Measurements from ENCODE around the gene STAC. TPM values are rescaled to one million over a fixed set of nuclear protein-coding genes. Genes with fewer than 3 reads are reported as not detected.

Gene STAC
- polyA plus RNA-seq, 1 donor from 2014 or later, result not detected

DNA sequence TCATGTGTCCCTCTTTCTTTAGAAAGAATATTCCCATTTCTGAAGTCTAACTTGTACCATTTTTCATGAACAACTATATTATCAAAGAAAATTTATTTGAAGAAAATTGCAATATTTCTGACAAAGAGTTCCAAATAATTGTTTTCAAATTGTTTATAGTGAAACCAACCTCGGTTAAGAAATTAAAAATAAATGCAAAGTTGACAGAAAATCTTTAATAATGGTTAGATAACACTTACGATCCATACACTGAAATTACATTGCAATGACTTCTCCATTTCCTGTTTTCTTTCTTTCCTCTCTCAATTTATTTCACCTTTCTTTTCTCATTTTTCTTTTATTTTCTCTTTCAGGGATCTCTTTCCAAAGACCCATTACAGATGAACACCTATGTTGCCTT, 125.1 kb downstream of the STAC start:
- H3K4me1 Mint-ChIP-seq, result no peaks in the 10 kb centered on the region

DNA sequence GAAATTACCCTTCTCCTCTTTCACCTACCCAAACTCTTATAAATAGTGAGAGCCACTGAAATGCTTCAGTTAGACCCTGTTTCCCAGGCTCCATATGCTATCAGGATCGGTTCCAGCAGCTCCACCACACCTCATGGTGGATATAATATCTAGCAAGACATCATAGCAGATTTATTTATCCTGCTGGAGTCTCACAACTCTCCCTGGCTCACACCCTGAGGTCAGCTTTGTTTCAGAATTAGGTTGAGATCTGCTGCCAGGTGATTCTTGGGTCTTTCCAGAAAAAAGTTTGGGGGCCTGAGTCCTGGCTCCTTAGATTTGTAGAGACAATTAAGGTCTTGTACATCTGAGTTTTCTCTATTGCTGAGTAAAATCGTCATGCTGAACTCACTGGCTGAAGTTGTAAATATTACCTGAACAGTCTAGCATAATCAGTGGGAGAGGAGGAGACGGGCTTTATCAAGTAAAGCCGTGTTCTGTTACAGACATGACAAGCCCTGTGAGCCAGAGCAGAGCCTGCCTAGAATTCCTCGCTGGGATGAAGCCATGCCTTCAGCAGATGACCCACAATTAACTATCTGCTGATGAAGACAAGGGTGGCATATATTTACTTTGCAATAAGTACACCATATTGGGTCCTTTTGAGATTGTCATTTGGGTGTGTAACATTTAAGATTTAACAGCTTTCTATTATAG, 131.6 kb downstream of the STAC start:
- no peak overlapping the region for H3K4me3 Mint-ChIP-seq
- H3K27me3 Mint-ChIP-seq, result no peaks in the 10 kb centered on the region

More for the DNA sequence above, 125.1 kb downstream of the STAC start:
- H3K27ac Mint-ChIP-seq, result no peak overlapping the region
- no peaks in the 10 kb centered on the region for H3K27me3 Mint-ChIP-seq
- H3K9me3 Mint-ChIP-seq, result peaks cover 2 to 10% (median 5%) of the 10 kb centered on the region in 3 donors
- H3K36me3 Mint-ChIP-seq, result no peaks in the 10 kb centered on the region
- no peak overlapping the region for H3K4me3 Mint-ChIP-seq

DNA sequence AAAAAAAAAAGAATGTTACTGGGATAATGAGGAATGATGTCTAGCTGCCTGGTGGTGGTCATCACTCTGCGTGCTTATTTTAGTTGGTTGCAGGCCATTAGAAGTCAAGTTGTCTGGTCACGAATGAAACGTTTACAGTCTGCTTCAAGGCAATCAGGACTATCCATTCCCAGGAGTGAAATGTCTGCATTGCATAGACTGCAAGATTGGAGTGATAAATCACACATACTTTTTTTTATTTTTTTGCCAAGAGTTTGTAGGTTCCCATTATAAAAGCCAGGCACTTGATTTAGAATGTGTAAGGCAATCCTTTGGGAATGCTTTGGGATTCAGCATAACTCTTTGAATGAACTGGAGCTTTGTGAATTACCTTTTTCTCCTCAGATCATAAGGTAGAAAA, 132.3 kb downstream of the STAC start:
- H3K27ac Mint-ChIP-seq, result no peak overlapping the region
- no peaks in the 10 kb centered on the region for H3K27me3 Mint-ChIP-seq
- peaks cover 0 to 10% (median 2%) of the 10 kb centered on the region in 3 donors for H3K9me3 Mint-ChIP-seq
- peaks cover 2% of the 10 kb centered on the region for H3K36me3 Mint-ChIP-seq
- no peak overlapping the region for H3K4me3 Mint-ChIP-seq
- no peaks in the 10 kb centered on the region for H3K4me1 Mint-ChIP-seq

More for the DNA sequence above, 131.6 kb downstream of the STAC start:
- Mint-ChIP-seq H3K4me1 (no peaks in the 10 kb centered on the region), H3K27ac (no peak overlapping the region), H3K36me3 (peaks cover 2% of the 10 kb centered on the region), H3K9me3 (peaks cover 0 to 11% (median 2%) of the 10 kb centered on the region in 3 donors)

DNA sequence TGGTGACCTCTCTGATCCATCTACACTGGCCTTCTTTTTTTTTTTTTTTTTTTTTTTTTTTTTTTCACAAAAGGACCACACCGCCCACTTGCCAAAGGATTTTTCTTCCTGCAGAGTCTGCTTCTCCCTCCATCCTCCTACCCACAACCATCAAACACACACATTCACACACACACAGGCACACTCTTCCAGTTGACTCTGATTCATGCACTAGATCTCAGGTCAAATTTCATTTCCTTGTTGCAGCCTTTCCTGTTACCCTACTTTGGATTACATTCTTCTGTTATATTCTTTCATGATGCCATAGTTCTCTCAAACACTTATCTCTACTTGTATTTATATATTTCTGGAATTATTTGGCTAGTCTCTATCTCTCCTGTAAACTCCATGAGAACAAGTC, 133.9 kb downstream of the STAC start:
- Mint-ChIP-seq H3K9me3 (peaks cover 0 to 7% (median under 1%) of the 10 kb centered on the region in 3 donors), H3K27ac (no peak overlapping the region), H3K36me3 (peaks cover 2% of the 10 kb centered on the region), H3K4me3 (no peak overlapping the region), H3K4me1 (no peaks in the 10 kb centered on the region), H3K27me3 (peaks cover 2% of the 10 kb centered on the region)

DNA sequence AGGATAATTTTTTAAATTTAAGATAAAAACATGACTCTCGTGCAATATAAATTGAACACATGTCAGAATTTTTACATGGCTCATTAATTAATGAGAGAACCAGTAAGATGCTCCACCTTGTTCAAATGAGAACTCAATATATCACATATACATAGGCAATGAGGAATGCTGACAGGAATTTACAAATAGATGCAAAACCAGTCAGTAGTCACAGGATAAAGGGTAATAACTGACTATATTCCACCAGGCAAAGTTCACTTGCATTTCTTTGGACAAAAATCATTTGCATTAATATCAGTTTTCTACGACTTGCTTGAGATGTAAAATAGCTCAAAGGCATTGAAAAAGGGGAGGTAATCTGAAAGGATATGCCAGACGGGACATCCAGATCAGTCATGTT, 139.4 kb downstream of the STAC start:
- Mint-ChIP-seq H3K9me3 (no peaks in the 10 kb centered on the region), H3K36me3 (no peaks in the 10 kb centered on the region), H3K4me1 (no peaks in the 10 kb centered on the region), H3K4me3 (no peak overlapping the region), H3K27ac (no peak overlapping the region), H3K27me3 (peaks cover 4% of the 10 kb centered on the region)

DNA sequence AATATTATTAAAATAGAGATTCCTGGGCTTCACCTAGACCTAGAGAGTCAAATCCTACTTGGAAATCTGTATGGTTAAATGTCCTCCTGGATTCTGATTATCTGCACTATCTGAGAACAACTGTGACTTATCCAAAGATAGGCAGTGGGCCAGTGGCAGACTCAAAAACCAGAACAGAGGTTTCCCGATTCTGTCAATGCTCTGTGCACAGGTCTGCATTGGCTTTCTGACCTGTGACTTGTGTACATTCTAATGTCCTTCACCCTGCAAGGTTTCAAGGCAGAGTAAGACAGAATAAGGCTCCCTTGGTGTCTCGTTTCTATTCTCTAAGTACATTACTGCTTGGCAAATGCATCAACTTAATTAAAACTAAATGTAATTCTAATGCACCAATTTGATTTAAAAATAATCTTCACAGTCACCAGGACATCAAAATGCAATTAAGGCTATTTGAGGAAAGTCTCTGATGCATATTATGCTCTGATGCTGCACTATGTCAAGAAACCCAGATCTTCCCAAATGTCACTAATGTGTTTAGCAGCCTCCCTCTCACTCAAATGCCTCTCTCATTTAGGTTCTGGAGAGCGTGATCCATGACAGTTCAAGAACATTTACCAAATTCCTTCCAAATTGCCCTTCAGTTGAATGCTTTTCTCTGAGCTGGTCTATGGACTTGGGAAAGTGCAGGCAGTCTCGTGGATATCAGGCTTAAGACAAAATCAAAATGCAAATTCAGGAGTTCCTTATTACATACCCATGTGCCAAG, 140.1 kb downstream of the STAC start:
- Mint-ChIP-seq H3K4me3 (no peak overlapping the region), H3K9me3 (no peaks in the 10 kb centered on the region), H3K27me3 (peaks cover 4% of the 10 kb centered on the region), H3K36me3 (no peaks in the 10 kb centered on the region), H3K27ac (no peak overlapping the region), H3K4me1 (no peaks in the 10 kb centered on the region)

DNA sequence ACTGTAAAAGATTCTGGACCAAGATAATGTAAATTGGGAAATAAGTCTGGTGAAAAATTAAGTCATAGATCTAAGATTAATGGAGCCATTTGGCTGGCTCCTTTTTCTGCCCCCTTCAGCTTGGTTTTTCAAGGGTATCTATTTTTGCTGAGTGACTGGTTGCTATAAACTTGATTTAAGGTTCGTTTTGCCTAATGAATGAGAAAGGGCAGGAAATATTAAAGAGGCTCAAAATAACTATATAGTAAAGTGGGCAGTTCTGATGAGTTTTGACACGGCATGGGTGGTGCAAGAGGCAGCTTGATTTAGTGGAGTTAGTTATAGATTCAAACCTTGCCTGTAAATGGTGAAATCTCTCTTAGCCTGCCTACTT, 140.7 kb downstream of the STAC start:
- Mint-ChIP-seq H3K27ac (no peak overlapping the region), H3K4me1 (no peaks in the 10 kb centered on the region), H3K4me3 (no peak overlapping the region), H3K27me3 (peaks cover 4% of the 10 kb centered on the region), H3K36me3 (no peaks in the 10 kb centered on the region), H3K9me3 (no peaks in the 10 kb centered on the region)

DNA sequence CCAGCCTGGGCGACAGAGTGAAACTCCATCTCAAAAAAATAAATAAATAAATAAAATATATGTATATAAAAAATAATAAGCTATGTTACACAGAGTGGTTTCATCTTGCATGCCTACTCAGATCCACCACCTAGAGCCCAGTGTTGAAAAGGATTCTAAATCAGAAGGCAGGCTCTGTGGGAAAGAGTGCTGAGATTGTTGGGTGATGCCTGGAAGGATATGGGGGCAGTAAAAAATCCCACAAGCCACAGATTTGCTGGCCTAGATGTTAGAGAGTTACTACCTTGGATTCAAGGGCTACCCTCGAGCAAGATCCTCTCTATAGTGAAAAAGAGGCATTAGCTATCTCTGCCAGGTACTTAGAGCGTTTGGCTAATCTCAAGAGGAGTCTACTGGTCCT, 144.3 kb downstream of the STAC start:
- no peak overlapping the region for H3K27ac Mint-ChIP-seq

DNA sequence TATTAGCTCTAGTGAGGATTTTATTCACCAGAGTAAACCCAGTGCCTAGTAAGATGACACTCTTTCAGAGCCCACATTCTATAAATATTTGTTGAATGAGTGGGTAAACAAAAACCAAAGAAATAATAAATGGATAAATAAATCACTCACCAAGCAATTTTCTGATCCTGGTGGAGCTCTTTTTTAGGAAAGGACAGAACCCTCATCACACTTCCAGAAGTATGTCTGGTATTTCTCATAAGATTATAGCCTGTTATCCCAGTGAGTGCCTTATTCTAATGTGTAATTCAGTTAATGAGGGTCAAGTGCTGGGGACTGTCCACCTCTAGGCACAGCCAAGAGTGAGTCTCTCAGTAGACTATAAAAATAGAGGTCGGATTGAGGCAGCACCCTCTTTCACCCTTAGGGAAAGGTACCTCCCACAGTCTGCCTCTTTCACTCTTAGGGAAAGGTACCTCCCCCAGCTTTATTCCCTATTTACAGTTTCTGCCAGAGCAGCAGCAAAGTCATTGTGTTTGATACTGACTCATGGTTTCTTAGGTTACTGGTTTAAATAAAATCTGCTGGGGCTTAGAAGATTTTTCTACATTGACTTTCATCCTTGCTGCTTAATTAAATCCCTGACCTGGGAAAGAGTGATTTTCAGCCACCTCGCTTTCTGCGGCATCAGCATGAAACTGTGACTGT, 145.0 kb downstream of the STAC start:
- Mint-ChIP-seq H3K4me3 (no peak overlapping the region), H3K9me3 (no peaks in the 10 kb centered on the region), H3K4me1 (no peaks in the 10 kb centered on the region), H3K36me3 (no peaks in the 10 kb centered on the region), H3K27ac (no peak overlapping the region), H3K27me3 (peaks cover 3% of the 10 kb centered on the region)

More for the DNA sequence above, 144.3 kb downstream of the STAC start:
- peaks cover 3% of the 10 kb centered on the region for H3K27me3 Mint-ChIP-seq
- H3K4me3 Mint-ChIP-seq, result no peak overlapping the region
- no peaks in the 10 kb centered on the region for H3K4me1 Mint-ChIP-seq
- no peaks in the 10 kb centered on the region for H3K36me3 Mint-ChIP-seq
- no peaks in the 10 kb centered on the region for H3K9me3 Mint-ChIP-seq

DNA sequence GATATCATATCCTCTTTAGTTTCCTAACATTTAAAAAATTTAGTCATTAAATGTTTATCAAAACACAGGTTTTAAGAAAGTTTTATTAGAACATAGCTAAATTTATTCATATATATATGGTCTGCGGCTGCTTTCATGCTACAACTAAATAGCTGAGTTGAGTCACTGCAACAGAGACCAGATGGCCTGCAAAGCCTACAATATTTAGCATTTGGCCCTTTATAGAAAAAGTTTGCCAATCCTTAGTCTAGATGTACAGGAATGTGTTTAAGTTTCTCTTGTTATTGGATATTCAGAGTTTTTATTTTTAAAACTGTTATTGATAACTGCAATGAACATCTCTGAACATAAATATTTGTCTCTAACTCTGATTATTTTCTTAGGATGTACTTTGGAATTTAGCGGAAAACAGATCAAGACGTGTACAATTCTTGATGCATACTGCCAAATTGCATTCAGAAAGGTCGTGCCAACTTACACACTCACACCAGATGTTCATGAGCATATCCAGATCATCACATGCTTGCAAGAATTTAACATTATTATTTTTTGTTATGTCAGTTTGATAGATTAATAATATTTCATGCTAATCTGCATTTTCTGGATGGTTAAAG, 157.9 kb downstream of the STAC start:
- no peaks in the 10 kb centered on the region for H3K36me3 Mint-ChIP-seq
- peaks cover 0 to 1% (median 0%) of the 10 kb centered on the region in 3 donors for H3K4me1 Mint-ChIP-seq
- H3K27ac Mint-ChIP-seq, result no peak overlapping the region
- no peak overlapping the region for H3K4me3 Mint-ChIP-seq
- peaks cover 0 to 4% (median 2%) of the 10 kb centered on the region in 3 donors for H3K9me3 Mint-ChIP-seq
- H3K27me3 Mint-ChIP-seq, result peaks cover 3% of the 10 kb centered on the region

DNA sequence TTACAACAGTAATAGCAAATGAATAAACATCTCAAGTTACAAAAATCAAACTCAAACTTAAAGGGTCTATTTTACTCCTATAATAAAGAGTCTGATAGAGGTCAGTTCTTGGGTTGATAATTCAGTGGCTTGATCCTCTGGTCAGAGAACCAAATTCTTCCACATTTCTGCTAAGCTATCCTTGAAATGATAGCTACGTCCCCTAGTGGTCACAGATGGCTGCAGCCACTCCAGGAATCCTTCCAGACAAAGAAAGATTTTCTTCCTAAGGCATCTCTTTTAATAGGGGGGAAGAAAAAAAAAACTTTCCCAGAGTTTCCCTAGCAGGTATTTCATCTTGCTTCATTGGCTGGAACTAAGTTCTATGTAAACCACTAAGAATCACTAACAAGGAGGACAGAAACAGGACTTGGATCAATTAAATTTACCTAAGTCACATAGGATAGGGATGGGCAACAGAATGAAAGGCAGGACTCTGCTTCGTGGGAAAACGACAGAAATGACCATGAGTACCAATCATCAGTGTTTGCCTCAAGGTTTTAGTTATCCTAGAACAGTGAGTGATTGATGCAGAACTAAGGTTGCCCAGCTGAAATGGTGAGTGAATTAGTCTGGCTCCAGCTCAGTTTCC, 160.7 kb downstream of the STAC start:
- H3K36me3 Mint-ChIP-seq, result no peaks in the 10 kb centered on the region
- no peak overlapping the region for H3K27ac Mint-ChIP-seq
- H3K4me3 Mint-ChIP-seq, result no peak overlapping the region
- H3K9me3 Mint-ChIP-seq, result peaks cover 0 to 4% (median 2%) of the 10 kb centered on the region in 3 donors
- H3K4me1 Mint-ChIP-seq, result peaks cover 0 to 1% (median 0%) of the 10 kb centered on the region in 3 donors
- peaks cover 5% of the 10 kb centered on the region for H3K27me3 Mint-ChIP-seq

DNA sequence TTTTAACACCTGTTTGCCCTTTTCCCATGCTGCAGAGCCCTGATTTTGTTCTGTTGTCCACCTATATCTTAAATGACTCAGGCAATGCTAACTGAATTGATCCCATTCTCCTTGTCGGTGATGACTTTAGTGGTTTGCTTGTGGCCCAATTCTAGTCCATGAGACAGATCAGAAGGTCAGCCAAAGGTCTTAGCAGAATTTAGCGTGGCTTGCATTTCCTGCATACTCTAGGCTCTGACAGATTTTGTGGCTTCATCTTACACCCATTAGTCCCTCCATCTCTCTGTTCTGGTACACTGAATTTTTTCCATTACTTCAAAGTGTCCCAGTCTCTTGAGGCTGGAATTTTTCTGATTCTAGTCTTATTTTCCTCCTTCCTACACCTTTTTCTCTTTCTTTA, 161.9 kb downstream of the STAC start:
- no peak overlapping the region for H3K27ac Mint-ChIP-seq
- H3K27me3 Mint-ChIP-seq, result peaks cover 5% of the 10 kb centered on the region
- H3K36me3 Mint-ChIP-seq, result no peaks in the 10 kb centered on the region
- peaks cover 0 to 1% (median 0%) of the 10 kb centered on the region in 3 donors for H3K4me1 Mint-ChIP-seq
- H3K4me3 Mint-ChIP-seq, result no peak overlapping the region
- peaks cover 0 to 3% (median 0%) of the 10 kb centered on the region in 3 donors for H3K9me3 Mint-ChIP-seq

DNA sequence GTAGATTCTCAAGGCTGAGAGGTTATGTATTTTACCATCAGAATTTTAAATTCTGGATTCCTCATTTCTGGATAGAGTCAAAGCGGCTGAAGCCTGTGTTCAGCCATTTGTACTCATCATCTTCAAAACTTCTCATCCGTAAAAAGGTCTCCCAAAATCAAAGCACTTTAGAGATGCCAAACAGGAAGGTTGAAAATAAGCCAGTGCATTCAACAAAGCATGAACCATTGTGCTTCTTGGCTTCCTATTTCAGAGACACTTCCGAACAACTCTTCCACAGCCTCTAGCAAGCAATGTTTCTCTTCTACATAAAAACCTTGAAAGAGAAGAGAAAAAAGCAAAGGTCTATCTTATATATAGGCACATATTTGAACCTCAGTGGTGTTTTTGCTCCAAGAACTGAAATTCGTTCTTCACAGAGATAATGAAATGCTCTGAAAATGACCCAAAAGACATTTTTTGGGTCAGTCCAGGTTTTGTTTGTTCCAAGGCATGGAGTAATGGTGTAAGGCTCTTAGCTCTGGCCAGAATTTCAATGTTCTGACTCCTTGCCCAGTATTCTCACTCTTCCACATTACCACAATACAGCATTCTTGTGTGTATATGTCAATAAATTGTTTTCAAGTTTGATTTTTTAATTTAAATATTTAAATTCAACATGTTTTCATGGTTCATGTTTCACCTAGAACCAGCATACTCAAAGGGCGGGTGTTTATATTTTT, 163.1 kb downstream of the STAC start:
- Mint-ChIP-seq H3K27me3 (peaks cover 5% of the 10 kb centered on the region), H3K9me3 (peaks cover 0 to 3% (median 0%) of the 10 kb centered on the region in 3 donors), H3K4me3 (no peak overlapping the region), H3K36me3 (no peaks in the 10 kb centered on the region), H3K4me1 (no peaks in the 10 kb centered on the region), H3K27ac (no peak overlapping the region)

DNA sequence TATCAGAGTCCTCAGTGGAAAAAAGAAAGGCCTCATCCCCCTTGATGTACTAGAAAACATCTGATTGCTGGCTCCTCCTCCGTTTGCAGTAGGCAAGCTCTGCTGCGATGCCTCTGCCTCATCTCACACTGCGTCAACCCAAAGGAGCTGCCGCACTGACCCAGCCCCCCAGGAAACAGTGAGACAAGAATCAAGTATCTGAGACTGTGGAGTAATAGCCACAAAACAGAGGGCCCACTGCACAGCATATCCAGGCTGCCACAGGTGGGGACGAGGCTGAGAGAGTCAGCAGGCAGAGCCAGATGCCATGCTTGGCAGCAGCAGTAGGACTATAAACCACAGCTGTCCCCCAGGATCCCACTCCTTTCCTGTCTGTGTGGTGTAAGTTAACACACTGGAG, 165.9 kb downstream of the STAC start:
- H3K36me3 Mint-ChIP-seq, result no peaks in the 10 kb centered on the region
- peaks cover 6% of the 10 kb centered on the region for H3K27me3 Mint-ChIP-seq
- H3K27ac Mint-ChIP-seq, result peak overlapping the region in 1 of 3 donors; percentile 26
- no peak overlapping the region for H3K4me3 Mint-ChIP-seq
- no peaks in the 10 kb centered on the region for H3K4me1 Mint-ChIP-seq
- H3K9me3 Mint-ChIP-seq, result peaks cover 0 to 6% (median 2%) of the 10 kb centered on the region in 3 donors

Data from IgD-negative memory B cell (primary cell).